Small intestine (tissue), 7 donors: Measurements from ENCODE around the gene TRUB1. TPM values are rescaled to one million over a fixed set of nuclear protein-coding genes. Genes with fewer than 3 reads are reported as not detected.
A peak's percentile ranks its signal among the peaks of the same experiment; 100 is the strongest.

ENCODE experiments used
- DNase-seq, 2 donors: peaks; one replicate each; pipeline versions ENCODE4 v3.0.0 to v3.0.0-alpha.2; 2013
- FAIRE-seq: peaks from 2 replicates; lab custom pipeline; 2012; peaks lifted over from hg19 to GRCh38; lab: Jason Lieb, UNC
- H3K27ac ChIP-seq, 3 donors: one replicate each; pipeline ENCODE4 v1.5.1; 2013; ENCODE audit warnings: low read length in 2 of 3, mild to moderate bottlenecking in 2 of 3, control low read depth in 1 of 3, inconsistent platforms in 1 of 3, low read depth in 1 of 3, moderate library complexity in 1 of 3
- H3K27me3 ChIP-seq, 3 donors: one replicate each; pipeline ENCODE4 v1.6.1; 2013; ENCODE audit warnings: low read length in 3 of 3, inconsistent platforms in 1 of 3; ENCODE audit not compliant: control insufficient read depth in 3 of 3, insufficient read depth in 3 of 3
- H3K36me3 ChIP-seq, 3 donors: one replicate each; pipeline ENCODE4 v1.6.1; 2013; ENCODE audit warnings: low read length in 3 of 3, inconsistent platforms in 1 of 3, low read depth in 1 of 3, mild to moderate bottlenecking in 1 of 3, moderate library complexity in 1 of 3; ENCODE audit not compliant: control insufficient read depth in 3 of 3, insufficient read depth in 2 of 3
- H3K4me1 ChIP-seq, 3 donors: one replicate each; pipeline ENCODE4 v1.6.1; 2013; ENCODE audit warnings: low read length in 2 of 3, inconsistent platforms in 1 of 3, low read depth in 1 of 3, mild to moderate bottlenecking in 1 of 3, moderate library complexity in 1 of 3; ENCODE audit not compliant: control insufficient read depth in 3 of 3, insufficient read depth in 2 of 3
- H3K4me3 ChIP-seq, 3 donors: one replicate each; pipeline ENCODE4 v1.5.1; 2013; ENCODE audit warnings: low read length in 3 of 3, control low read depth in 1 of 3, inconsistent platforms in 1 of 3, low read depth in 1 of 3, mild to moderate bottlenecking in 1 of 3, moderate library complexity in 1 of 3
- H3K9me3 ChIP-seq, 2 donors: one replicate each; pipeline ENCODE4 v1.6.1; 2013; ENCODE audit warnings: low read depth in 1 of 2, low read length in 1 of 2; ENCODE audit not compliant: control insufficient read depth in 2 of 2, insufficient read depth in 1 of 2
- WGBS, 3 donors: extraction: QIAGEN DNeasy Blood & Tissue Kit; methylation state at CpG; one replicate each; pipeline ENCODE4 v1.1.7; 2013; 5-methylcytosine and 5-hydroxymethylcytosine counted together
- polyA plus RNA-seq, 4 donors: library from polyadenylated mRNA; stranded (reverse) in 3 of 4; unstranded in 1 of 4; fragments of 200-250 nt in 3 of 4; fragments of 120-200 nt in 1 of 4; gene quantifications; one replicate each; pipeline versions ENCODE4 v1.2.1 to v1.2.3, GENCODE V29; 2013
- donor health status: healthy with polysubstance abuse.
- donor health status: control.
- donor health status: control.
- donor health status: Bipolar disorder and iron deficiency.
- donor health status: healthy.

Gene TRUB1
- polyA plus RNA-seq, 4 donors, result 3.0 to 21.7 (median 9.5) TPM

- Histone ChIP-seq H3K9me3 (no peaks in the 10 kb centered on the region), H3K4me1 (no peaks in the 10 kb centered on the region), H3K36me3 (no peaks in the 10 kb centered on the region), H3K27me3 (no peaks in the 10 kb centered on the region), H3K27ac (no peak overlapping the region), H3K4me3 (no peak overlapping the region)
- FAIRE-seq, result peak; percentile 70
- DNase-seq, result peak; percentile 56 to 74
- 12 to 46% (median 28%) methylated on average over 2 of the region's 2 CpGs for WGBS, 3 donors
Observed at GRCh38 chr10:114915294-114915693, 22.7 kb upstream of the TRUB1 start.

GRCh38 chr10:114916653-114917052, 21.3 kb upstream of the TRUB1 start:
- no peak for DNase-seq
- Histone ChIP-seq H3K27ac (no peak overlapping the region), H3K9me3 (no peaks in the 10 kb centered on the region), H3K36me3 (no peaks in the 10 kb centered on the region), H3K27me3 (no peaks in the 10 kb centered on the region), H3K4me3 (no peak overlapping the region), H3K4me1 (no peaks in the 10 kb centered on the region)
- FAIRE-seq, result no peak
- 88 to 95% (median 95%) methylated on average over 10 of the region's 10 CpGs for WGBS, 3 donors

- Histone ChIP-seq H3K9me3 (no peaks in the 10 kb centered on the region), H3K4me1 (no peaks in the 10 kb centered on the region), H3K4me3 (no peak overlapping the region), H3K27ac (no peak overlapping the region), H3K27me3 (no peaks in the 10 kb centered on the region), H3K36me3 (no peaks in the 10 kb centered on the region)
- FAIRE-seq, result no peak
- WGBS, 3 donors, result 94 to 100% (median 94%) methylated on average over 1 of the region's 1 CpG
- no peak for DNase-seq
Observed at GRCh38 chr10:114917459-114917858, 20.5 kb upstream of the TRUB1 start.

GRCh38 chr10:114917927-114918672, 19.9 kb upstream of the TRUB1 start:
- H3K27ac ChIP-seq, result no peak overlapping the region
- no peaks in the 10 kb centered on the region for H3K36me3 ChIP-seq
- 40 to 46% (median 44%) methylated on average over 3 of the region's 3 CpGs for WGBS, 3 donors
- DNase-seq (no peak), FAIRE-seq (no peak)
- H3K4me1 ChIP-seq, result no peaks in the 10 kb centered on the region
- no peak overlapping the region for H3K4me3 ChIP-seq
- H3K27me3 ChIP-seq, result no peaks in the 10 kb centered on the region
- no peaks in the 10 kb centered on the region for H3K9me3 ChIP-seq

GRCh38 chr10:114920459-114920858, 17.5 kb upstream of the TRUB1 start:
- H3K36me3 ChIP-seq, result no peaks in the 10 kb centered on the region
- H3K4me3 ChIP-seq, result no peak overlapping the region
- H3K27me3 ChIP-seq, result no peaks in the 10 kb centered on the region
- H3K27ac ChIP-seq, result no peak overlapping the region
- 24 to 68% (median 62%) methylated on average over 1 of the region's 1 CpG for WGBS, 3 donors
- H3K4me1 ChIP-seq, result peaks cover 0 to 2% (median 0%) of the 10 kb centered on the region in 3 donors
- FAIRE-seq, result no peak
- DNase-seq, result no peak
- no peaks in the 10 kb centered on the region for H3K9me3 ChIP-seq

GRCh38 chr10:114922003-114922402, 16.0 kb upstream of the TRUB1 start:
- Histone ChIP-seq H3K9me3 (no peaks in the 10 kb centered on the region), H3K27ac (no peak overlapping the region), H3K27me3 (peaks cover 0 to 2% (median 0%) of the 10 kb centered on the region in 3 donors), H3K4me3 (no peak overlapping the region), H3K4me1 (peaks cover 0 to 2% (median 0%) of the 10 kb centered on the region in 3 donors), H3K36me3 (no peaks in the 10 kb centered on the region)
- WGBS, 3 donors, result 53 to 63% (median 58%) methylated on average over 4 of the region's 4 CpGs
- DNase-seq, result no peak
- no peak for FAIRE-seq

DNA sequence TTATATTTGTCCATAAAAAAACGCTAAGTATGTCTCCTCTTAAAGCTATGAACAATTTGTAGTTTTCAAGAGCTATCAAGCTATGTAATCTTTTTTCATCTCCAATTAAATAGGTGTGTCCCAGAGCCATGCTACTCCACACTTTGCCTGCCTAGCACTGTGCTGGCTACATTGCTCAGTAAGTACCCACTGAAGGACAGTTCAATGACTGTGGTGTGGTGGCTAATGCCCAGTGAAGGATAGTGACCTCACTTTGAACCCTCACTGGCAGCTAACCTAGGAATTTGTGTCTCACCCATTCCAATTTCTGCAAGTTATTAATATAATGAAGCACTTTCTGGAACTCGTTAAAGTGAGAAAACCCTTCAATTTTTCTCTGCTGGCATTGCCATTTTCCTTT, 14.4 kb upstream of the TRUB1 start:
- no peak for FAIRE-seq

DNA sequence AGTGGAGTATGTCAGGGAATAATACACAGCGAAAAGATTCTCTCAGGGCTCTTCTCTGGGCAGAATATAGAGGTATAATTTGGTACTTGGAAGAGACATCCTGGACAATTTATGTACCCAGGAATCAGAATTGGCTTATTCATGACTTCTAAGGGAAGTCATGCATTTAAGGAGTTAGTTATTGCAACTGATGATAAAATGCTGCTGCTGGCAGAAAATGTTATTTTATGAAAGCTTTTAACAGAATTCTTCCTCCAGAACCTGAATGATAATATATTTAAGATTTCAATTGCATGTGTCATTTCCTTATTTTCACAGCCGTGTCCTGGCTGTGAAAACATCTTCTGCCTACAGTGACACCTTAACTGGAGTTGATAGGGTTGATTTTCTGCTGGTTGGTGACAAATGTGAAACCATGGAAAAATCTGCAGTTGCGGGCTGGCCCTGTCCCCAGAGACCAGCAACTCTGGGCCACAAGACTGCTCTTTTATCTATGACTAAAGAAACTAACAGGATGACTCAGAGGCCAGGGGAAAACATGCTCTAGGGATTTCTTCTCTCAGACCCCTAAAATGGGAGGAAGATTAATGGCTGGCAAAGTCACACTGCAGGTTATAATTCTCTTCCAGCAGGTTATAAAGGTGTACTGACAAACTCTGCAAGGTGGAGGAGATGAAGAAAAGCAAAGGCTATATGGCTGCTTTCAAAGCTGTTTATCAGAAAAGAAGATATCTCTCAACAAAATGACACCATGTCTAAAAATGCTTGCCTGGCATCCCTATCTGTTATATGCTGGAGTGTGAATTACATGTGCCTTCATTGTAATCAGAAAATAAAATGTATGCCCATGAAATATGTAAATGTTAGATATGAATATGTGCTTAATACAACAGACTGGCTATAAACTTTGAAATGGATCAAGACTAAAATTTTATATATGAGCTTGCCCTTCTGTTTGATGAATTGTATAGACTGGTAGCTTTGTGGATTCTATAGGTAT, 12.1 kb upstream of the TRUB1 start:
- no peak for FAIRE-seq
- 60 to 76% (median 67%) methylated on average over 3 of the region's 3 CpGs for WGBS, 3 donors

More for the DNA sequence above, 14.4 kb upstream of the TRUB1 start:
- DNase-seq, result no peak
- Histone ChIP-seq H3K27me3 (peaks cover 0 to 2% (median 0%) of the 10 kb centered on the region in 3 donors), H3K36me3 (no peaks in the 10 kb centered on the region), H3K27ac (no peak overlapping the region), H3K4me3 (no peak overlapping the region), H3K9me3 (no peaks in the 10 kb centered on the region), H3K4me1 (peaks cover 0 to 2% (median 0%) of the 10 kb centered on the region in 3 donors)
- 61 to 83% (median 63%) methylated on average over 2 of the region's 2 CpGs for WGBS, 3 donors

More for the DNA sequence above, 12.1 kb upstream of the TRUB1 start:
- peaks cover 0 to 2% (median 0%) of the 10 kb centered on the region in 3 donors for H3K4me1 ChIP-seq
- DNase-seq, result no peak
- no peaks in the 10 kb centered on the region for H3K36me3 ChIP-seq
- H3K27me3 ChIP-seq, result peaks cover 0 to 2% (median 0%) of the 10 kb centered on the region in 3 donors
- no peaks in the 10 kb centered on the region for H3K9me3 ChIP-seq
- no peak overlapping the region for H3K27ac ChIP-seq
- H3K4me3 ChIP-seq, result no peak overlapping the region
